Mucosa of descending colon (tissue), 3 donors: ENCODE data around the gene RAB33B. TPM values are rescaled to one million over a fixed set of nuclear protein-coding genes. Genes with fewer than 3 reads are reported as not detected.

ENCODE experiments used
- ATAC-seq: fragments of 200-7000 bp; cut with Tn5 transposase; one replicate; pipeline ENCODE4 v1.9.1; 2020; ENCODE audit warnings: mild to moderate bottlenecking, moderate library complexity
- DNase-seq, 3 donors: peaks; one replicate each; pipeline ENCODE4 v3.0.0-alpha.2; 2020
- H3K36me3 ChIP-seq: fragments of 200-600 bp; one replicate; pipeline ENCODE4 v1.8.0; 2021; ENCODE audit warnings: low read depth, mild to moderate bottlenecking
- H3K4me1 ChIP-seq: fragments of 200-600 bp; one replicate; pipeline ENCODE4 v1.8.0; 2021; ENCODE audit warnings: low read depth, mild to moderate bottlenecking
- H3K4me3 ChIP-seq: fragments of 200-600 bp; one replicate; pipeline ENCODE4 v1.8.0; 2021; ENCODE audit warnings: mild to moderate bottlenecking
- H3K9me3 ChIP-seq: fragments of 200-600 bp; one replicate; pipeline ENCODE4 v1.8.0; 2021; ENCODE audit warnings: mild to moderate bottlenecking
- intact Hi-C, 2 donors: fragments of 100-400 bp; cut with DNase I in 1 of 2; cut with micrococcal nuclease in 1 of 2; formaldehyde crosslinking; loops; one replicate each; pipeline versions ENCODE4 v1.11.0 to v1.11.1; 2022; cut with DNase I, micrococcal nuclease
- total RNA-seq, 3 donors: library from RNA; stranded (reverse); fragmentation: NEBNext Ultra II Directional in 2 of 3; extraction: Animal tissue kit (Norgen Biotek cat#: 25700) in 2 of 3; gene quantifications; one replicate each; pipeline versions ENCODE4 v1.2.1 to v1.2.4, GENCODE V29; 2021 to 2023
- TF ChIP-seq, protein P1 (sequence below): fragments of 200-600 bp; IDR thresholded peaks from one replicate; pipeline ENCODE4 v1.8.0; 2022; ENCODE audit warnings: antibody characterized with exemption, mild to moderate bottlenecking
- donor health status: DM: no; HTN: no; CAD: no; lungs with moderate emphysema.
- donor health status: DM: no; HTN: no; CAD: no.
- donor health status: DM: no; HTN: yes; CAD: no.

Gene RAB33B
- total RNA-seq, 3 donors from 2014 or later: 4.5 to 10.0 (median 5.4) TPM

GRCh38 chr4:139489638-139490037, 35.7 kb downstream of the RAB33B start:
- TF ChIP-seq, protein P1, sequence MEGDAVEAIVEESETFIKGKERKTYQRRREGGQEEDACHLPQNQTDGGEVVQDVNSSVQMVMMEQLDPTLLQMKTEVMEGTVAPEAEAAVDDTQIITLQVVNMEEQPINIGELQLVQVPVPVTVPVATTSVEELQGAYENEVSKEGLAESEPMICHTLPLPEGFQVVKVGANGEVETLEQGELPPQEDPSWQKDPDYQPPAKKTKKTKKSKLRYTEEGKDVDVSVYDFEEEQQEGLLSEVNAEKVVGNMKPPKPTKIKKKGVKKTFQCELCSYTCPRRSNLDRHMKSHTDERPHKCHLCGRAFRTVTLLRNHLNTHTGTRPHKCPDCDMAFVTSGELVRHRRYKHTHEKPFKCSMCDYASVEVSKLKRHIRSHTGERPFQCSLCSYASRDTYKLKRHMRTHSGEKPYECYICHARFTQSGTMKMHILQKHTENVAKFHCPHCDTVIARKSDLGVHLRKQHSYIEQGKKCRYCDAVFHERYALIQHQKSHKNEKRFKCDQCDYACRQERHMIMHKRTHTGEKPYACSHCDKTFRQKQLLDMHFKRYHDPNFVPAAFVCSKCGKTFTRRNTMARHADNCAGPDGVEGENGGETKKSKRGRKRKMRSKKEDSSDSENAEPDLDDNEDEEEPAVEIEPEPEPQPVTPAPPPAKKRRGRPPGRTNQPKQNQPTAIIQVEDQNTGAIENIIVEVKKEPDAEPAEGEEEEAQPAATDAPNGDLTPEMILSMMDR: no peak
- DNase-seq (no peak), ATAC-seq (no peak)
- H3K36me3 ChIP-seq: no peaks in the 10 kb centered on the region
- intact Hi-C loops: loop anchor here in 1 of 2 donors (10.0 kb wide), 1 partner anchor 165 kb away; no protein-coding TSS in a partner anchor
- no peak overlapping the region for H3K4me3 ChIP-seq
- H3K9me3 ChIP-seq: no peaks in the 10 kb centered on the region
- H3K4me1 ChIP-seq: no peaks in the 10 kb centered on the region

DNA sequence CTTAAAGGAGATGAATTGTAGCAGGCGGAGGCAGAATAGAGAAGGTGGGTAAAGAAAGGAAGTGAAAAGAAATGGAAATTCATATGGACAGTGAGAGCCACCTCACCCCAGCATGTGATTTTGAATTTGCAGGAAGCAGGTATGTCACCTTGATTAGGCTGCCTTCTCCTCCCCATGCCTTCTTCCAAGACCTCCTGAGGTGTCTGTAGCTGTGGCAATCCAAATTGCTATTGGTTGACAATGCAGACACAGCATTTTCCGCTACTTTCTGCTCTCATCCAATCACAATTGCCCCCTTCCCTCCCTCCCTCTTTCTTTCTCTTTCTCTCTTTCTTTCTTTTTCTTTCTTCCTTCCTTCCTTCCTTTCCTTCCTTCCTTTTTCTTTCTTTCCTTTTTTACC, 38.5 kb downstream of the RAB33B start:
- no peaks in the 10 kb centered on the region for H3K9me3 ChIP-seq
- DNase-seq: no peak
- no peaks in the 10 kb centered on the region for H3K4me1 ChIP-seq
- no peak overlapping the region for H3K4me3 ChIP-seq
- TF ChIP-seq, protein P1: no peak
- no peak for ATAC-seq
- no peaks in the 10 kb centered on the region for H3K36me3 ChIP-seq
- intact Hi-C loops: loop anchor here in 1 of 2 donors (10.0 kb wide), 1 partner anchor 162 kb away; no protein-coding TSS in a partner anchor

DNA sequence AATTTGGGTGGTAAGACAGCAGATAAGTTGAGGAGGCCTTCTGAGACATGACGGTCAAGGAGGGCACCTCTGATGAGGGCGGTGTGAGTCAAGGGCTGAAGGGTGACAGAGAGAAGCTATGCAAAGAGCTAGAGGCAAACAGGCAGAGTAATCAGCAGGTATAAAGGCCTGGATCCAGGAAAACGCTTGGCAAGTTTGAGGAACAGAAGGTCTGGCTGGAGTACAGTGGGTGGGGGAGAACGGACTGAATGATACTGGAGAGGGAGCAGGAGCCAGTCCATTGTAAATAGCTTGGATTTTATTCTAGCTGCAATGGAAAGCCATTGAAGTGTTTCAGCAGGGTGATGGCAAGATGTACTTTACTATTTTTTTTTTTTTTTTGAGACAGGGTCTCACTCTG, 39.3 kb downstream of the RAB33B start:
- Histone ChIP-seq H3K4me3 (no peak overlapping the region), H3K9me3 (no peaks in the 10 kb centered on the region), H3K4me1 (no peaks in the 10 kb centered on the region), H3K36me3 (no peaks in the 10 kb centered on the region)
- DNase-seq (no peak), ATAC-seq (no peak)
- intact Hi-C loops: loop anchor here in 1 of 2 donors (10.0 kb wide), 1 partner anchor 162 kb away; no protein-coding TSS in a partner anchor
- TF ChIP-seq, protein P1: no peak

DNA sequence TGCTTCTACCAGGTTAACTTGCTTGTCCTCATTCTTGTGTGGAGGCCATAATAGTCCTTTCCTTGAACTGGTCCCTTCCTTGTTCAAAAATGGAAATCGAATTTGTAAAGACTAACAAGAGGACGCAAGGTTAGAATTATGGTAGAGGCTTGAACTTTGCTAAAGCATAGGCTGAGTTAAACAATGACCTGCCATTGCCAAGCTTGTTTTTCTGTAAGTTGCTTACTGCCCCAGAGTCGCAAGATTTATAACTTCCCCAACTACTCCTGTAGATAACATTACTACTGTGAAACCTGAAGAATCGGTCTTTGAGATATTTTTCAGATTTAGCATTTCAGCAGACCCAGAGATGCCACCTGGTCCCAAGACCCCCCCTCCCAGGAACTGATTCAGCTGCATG, 45.3 kb downstream of the RAB33B start:
- H3K4me1 ChIP-seq: no peaks in the 10 kb centered on the region
- TF ChIP-seq, protein P1: no peak
- intact Hi-C loops: loop anchor here in 1 of 2 donors (10.0 kb wide), 1 partner anchor 156 kb away; no protein-coding TSS in a partner anchor
- no peaks in the 10 kb centered on the region for H3K9me3 ChIP-seq
- no peak for DNase-seq
- H3K36me3 ChIP-seq: no peaks in the 10 kb centered on the region
- no peak overlapping the region for H3K4me3 ChIP-seq
- ATAC-seq: no peak

GRCh38 chr4:139501117-139501516, 47.2 kb downstream of the RAB33B start:
- Histone ChIP-seq H3K4me1 (no peaks in the 10 kb centered on the region), H3K9me3 (no peaks in the 10 kb centered on the region), H3K4me3 (no peak overlapping the region), H3K36me3 (no peaks in the 10 kb centered on the region)
- intact Hi-C loops: no loop called here
- ATAC-seq (no peak), DNase-seq (no peak)
- TF ChIP-seq, protein P1: no peak

DNA sequence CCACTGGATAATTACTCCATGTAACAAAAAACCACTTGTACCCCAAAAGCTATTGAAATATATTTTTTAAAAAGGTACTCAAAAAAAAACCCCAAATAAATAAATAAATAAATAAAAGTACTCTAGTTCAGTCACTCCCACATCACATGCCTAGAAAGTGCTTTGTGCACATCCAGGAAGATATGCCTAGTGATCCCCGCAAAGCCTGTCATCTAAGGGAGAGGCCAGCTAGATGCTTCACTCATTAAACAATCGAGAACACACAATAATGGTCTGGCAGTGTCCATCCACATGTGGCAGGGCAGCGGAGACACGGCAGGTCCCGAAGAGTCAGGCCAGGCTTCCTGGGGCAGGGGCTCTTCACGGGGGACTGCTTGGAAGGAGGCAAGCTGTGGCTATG, 47.6 kb downstream of the RAB33B start:
- no peaks in the 10 kb centered on the region for H3K4me1 ChIP-seq
- H3K36me3 ChIP-seq: no peaks in the 10 kb centered on the region
- no peaks in the 10 kb centered on the region for H3K9me3 ChIP-seq
- DNase-seq (no peak), ATAC-seq (no peak)
- H3K4me3 ChIP-seq: no peak overlapping the region
- intact Hi-C loops: no loop called here
- TF ChIP-seq, protein P1: no peak
